Motor neuron (in vitro differentiated cells): ENCODE data around the gene RAB34. TPM values are rescaled to one million over a fixed set of nuclear protein-coding genes. Genes with fewer than 3 reads are reported as not detected.

Experiments
- ATAC-seq, 8 experiments: fragments of 200-7000 bp; cut with Tn5 transposase; replicated peaks in 6 of 8; 2 replicates each; pipeline ENCODE4 v1.8.0; 2021; ENCODE audit warnings: mild to moderate bottlenecking in 8 of 8, moderate library complexity in 8 of 8
- H3K27ac ChIP-seq, 2 donors: fragments of 250-450 bp; sonication (Bioruptor Pico); 2 replicates each; pipeline ENCODE4 v1.9.0; 2021; ENCODE audit warnings: antibody characterized with exemption in 2 of 2, mild to moderate bottlenecking in 2 of 2, moderate library complexity in 1 of 2
- H3K4me1 ChIP-seq, 2 donors: fragments of 250-450 bp; sonication (Bioruptor Pico); replicated peaks in 1 of 2; 2 replicates each; pipeline ENCODE4 v1.6.1; 2021; ENCODE audit warnings: antibody characterized with exemption in 2 of 2, mild to moderate bottlenecking in 2 of 2, moderate library complexity in 1 of 2
- H3K4me3 ChIP-seq, 5 donors: fragments of 250-450 bp; sonication (Bioruptor Pico); 2 replicates each; pipeline ENCODE4 v1.9.0; 2021; ENCODE audit warnings: antibody characterized with exemption in 5 of 5, mild to moderate bottlenecking in 5 of 5, moderate library complexity in 4 of 5
- WGBS, 10 experiments: fragments of 450-650 bp; shearing (Covaris generic); methylation state at CpG; one replicate each; pipeline ENCODE4 v1.0.0; 2022; 5-methylcytosine and 5-hydroxymethylcytosine counted together
- in situ Hi-C, 9 experiments: fragments of 400-800 bp; cut with MboI; loops; one replicate each; pipeline ENCODE4 v1.15.0; 2021; ENCODE audit warnings: low sequenced_read_pairs in 9 of 9, low pct_unique_long_range_greater_than_20kb in 2 of 9; ENCODE audit not compliant: unreplicated experiment in 9 of 9
- total RNA-seq, 8 experiments: library from RNA; unstranded; fragments of 300-600 nt; gene quantifications; 2 replicates each; pipeline versions ENCODE4 v1.2.3 to v1.2.4, GENCODE V29; 2022

RAB34 gene
- total RNA-seq = 10 to 100 TPM in 7 of 8 experiments, 1 to 10 TPM in 1; 9.4 to 91.5 (median 44.4) TPM

- 0% methylated on average over 3 of the region's 60 CpGs; no CpG with 5 or more reads in 9 of the 10 experiments for WGBS, 10 experiments
- in situ Hi-C loops = loop anchor here in 1 of 9 experiments (25.0 kb wide), 1 partner anchor 105 kb away; the partner anchor contains the start of gene RSKR
- ATAC-seq = peak; percentile 5 to 65 (median 47)
- Histone ChIP-seq H3K4me3 (peak within 1 kb of the TSS; percentile 26 to 93 (median 36)), H3K4me1 (peaks cover 19 to 26% of the 10 kb centered on the region in 2 donors), H3K27ac (peak within 1 kb of the TSS; percentile 65 to 72)
Measured at GRCh38 chr17:28717578-28718332, at the start of gene RAB34. RAB34 (minus strand) TSS chr17:28717868; CDS start chr17:28717266, 602 bp downstream.

DNA sequence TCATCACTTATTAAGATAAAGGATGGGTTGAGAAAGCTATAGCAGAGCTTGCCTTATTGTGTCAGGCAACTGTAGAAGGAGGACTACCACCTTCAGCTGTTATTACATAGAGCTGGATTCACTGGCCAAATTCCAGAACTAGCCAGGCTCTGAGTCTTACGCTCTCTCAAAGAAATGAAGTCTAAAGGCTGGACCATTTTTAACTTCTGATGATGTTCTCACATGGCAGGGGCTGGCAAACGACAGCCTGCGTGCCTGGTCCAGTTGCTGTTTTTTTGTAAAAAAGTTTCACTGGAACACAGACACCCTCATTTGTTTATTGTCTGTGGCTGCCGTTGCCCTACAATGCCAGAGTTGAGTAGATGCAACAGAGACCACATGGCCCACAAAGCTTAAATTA, 47.4 kb upstream of the RAB34 start:
- ATAC-seq = no peak
- in situ Hi-C loops = loop anchor here in 4 of 9 experiments (10.0 to 25.0 kb wide), 3 partner anchors 97 to 160 kb away; partner anchors contain the start of genes DHRS13 (in 2 of the 4) and ERAL1 (in 1 of the 4)
- Histone ChIP-seq H3K4me3 (no peak overlapping the region), H3K27ac (no peak overlapping the region), H3K4me1 (no peaks in the 10 kb centered on the region)
- 50 to 100% (median 88%) methylated on average over 1 to 4 of the region's 4 CpGs; no CpG with 5 or more reads in 3 of the 10 experiments for WGBS, 10 experiments

DNA sequence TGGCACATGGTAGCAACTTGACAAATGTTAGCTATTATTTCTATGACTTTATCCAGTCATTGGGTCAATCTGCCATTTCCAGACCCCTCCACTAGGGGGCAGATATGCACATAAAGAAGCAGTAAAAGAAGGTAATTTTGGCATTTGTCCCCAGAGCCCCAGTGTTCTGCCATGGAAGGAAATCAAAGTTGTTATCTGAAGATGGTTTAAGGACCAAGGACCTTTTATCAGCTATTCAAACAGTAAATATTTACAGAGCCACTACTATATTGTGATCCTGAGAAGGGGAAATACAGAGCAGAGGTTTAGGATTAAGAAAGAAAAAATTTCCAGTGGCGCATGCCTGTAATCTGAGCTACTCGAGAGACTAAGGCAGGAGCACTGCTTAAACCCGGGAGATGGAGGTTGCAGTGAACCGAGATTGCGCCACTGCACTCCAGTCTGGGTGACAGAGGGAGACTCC, 46.2 kb upstream of the RAB34 start:
- WGBS, 10 experiments = 39 to 90% (median 70%) methylated on average over 1 to 5 of the region's 5 CpGs; no CpG with 5 or more reads in 3 of the 10 experiments
- H3K4me1 ChIP-seq = no peaks in the 10 kb centered on the region
- ATAC-seq = peak; percentile 33 to 64 (median 44)
- no peak overlapping the region for H3K27ac ChIP-seq
- no peak overlapping the region for H3K4me3 ChIP-seq
- in situ Hi-C loops = loop anchor here in 4 of 9 experiments (10.0 to 25.0 kb wide), 3 partner anchors 98 to 161 kb away; partner anchors contain the start of genes DHRS13 (in 2 of the 4) and ERAL1 (in 1 of the 4)

DNA sequence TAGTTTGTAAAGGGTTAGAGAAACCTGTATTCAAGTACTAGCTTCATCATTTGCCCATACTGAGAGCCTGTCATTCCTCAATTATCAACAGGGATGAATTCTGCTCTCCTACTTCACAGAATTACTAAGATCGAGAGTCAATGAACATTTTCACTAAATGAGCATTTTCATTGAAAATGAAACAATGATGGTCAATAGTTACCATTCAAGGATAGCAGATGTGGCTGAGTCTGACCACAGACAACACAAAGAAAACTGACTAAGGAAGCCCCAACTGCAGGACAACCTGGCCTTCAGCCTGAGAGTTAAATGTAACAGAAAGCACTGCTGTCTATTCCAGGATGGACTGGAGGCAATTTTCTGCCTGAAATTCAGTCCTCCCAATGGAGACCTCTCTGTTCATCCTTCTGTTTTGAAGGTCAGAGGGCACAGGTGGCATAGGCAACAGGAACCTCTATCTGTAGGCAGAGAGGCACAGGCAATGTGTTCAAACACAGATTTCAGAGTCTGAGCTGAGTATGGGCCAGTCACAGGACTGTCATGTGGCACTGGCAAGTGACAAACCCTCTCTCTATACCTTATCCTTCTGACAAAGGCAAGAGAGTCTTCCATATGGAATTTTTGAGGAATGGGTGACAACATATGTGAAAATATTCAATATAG, 45.6 kb upstream of the RAB34 start:
- no peaks in the 10 kb centered on the region for H3K4me1 ChIP-seq
- H3K4me3 ChIP-seq = no peak overlapping the region
- no peak overlapping the region for H3K27ac ChIP-seq
- ATAC-seq = peak in 7 of 8 experiments; percentile 7 to 32 (median 28)
- in situ Hi-C loops = loop anchor here in 4 of 9 experiments (10.0 to 25.0 kb wide), 3 partner anchors 99 to 162 kb away; partner anchors contain the start of genes DHRS13 (in 2 of the 4) and ERAL1 (in 1 of the 4)
- WGBS, 10 experiments = 33 to 100% (median 67%) methylated on average over 1 of the region's 1 CpG; no CpG with 5 or more reads in 5 of the 10 experiments

DNA sequence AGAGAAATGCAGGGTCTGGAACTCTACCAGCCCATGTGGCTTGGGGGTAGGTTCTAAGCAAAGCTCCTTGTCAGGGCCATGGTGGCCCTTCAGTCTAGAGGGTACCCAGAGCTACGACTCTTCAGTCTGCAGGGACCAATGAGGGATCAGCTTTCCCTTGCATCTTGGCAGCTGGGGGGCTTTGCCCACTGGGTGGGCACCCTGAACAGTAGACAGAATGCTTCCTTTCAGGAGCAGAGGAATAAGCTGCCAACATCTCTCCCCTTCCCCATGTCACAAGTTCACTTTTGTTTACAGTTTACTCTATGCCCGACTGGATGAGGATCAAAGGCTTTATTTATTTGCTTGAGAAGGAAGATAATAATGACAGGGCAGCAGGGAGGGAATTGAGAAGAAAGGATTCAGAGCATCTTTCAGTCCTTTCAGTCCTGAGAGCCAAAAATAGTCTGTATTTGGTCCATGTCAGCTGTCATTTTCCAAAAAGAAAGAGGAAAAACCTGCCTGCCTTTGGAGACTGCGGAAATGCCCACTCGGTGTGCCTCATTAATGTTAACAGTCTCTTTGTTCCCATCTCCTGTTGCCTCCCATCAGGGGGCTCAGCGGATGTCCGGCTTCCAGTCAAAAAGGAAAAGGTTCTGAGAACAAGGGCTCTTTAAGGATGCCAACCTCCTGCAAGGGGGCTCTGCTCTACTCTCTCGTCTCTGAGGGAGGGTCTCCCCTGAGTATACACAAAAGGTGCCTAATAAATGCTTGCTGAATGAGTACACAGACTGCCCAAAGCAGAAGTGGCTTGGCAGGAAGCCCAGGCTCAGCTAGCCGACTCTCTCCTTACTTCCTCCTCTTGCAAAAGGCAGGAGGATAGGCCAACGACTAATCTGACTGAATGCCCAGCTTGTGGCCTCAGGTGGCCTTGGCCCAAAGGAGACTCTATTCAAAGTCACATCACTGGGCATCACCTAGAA, 43.2 kb upstream of the RAB34 start:
- Histone ChIP-seq H3K4me1 (no peaks in the 10 kb centered on the region), H3K4me3 (no peak overlapping the region), H3K27ac (no peak overlapping the region)
- in situ Hi-C loops = loop anchor here in 4 of 9 experiments (10.0 to 25.0 kb wide), 3 partner anchors 101 to 164 kb away; partner anchors contain the start of genes DHRS13 (in 2 of the 4) and ERAL1 (in 1 of the 4)
- ATAC-seq = no peak
- WGBS, 10 experiments = 35 to 75% (median 39%) methylated on average over 2 to 7 of the region's 9 CpGs; no CpG with 5 or more reads in 2 of the 10 experiments

DNA sequence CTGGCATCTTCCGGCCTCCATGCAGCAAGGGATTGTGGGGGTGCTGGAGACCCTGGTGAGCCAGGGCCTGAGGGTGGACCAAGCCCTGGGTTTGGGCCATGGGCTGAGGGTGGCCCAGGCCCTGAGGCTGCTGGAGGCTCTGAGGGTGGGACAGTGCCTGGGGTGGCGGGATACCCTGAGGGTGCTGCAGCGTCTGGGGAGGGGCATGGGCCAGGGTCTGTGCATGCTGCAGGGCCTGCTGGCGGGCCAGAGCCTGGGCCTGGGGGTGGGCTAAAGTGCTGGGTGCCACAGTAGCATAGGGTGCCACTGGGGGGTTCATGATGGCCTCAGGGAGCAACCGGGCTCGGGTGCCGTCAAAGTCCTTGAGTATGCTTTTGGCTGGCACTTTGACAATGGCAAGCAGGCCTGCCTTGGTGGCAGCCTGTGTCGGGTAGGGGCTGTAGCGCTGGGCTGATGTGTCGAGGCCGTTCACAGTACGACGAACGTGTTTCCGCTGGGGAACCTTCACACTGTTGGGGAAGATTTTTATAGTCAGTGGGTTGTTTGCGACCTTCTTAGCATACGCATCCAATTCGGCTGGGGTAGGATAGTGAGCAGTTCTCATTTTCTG, 41.7 kb upstream of the RAB34 start:
- no peaks in the 10 kb centered on the region for H3K4me1 ChIP-seq
- ATAC-seq = peak in 5 of 8 experiments; percentile 20 to 52 (median 46)
- H3K27ac ChIP-seq = no peak overlapping the region
- in situ Hi-C loops = loop anchor here in 3 of 9 experiments (25.0 kb wide), 2 partner anchors 103 to 153 kb away; partner anchors contain the start of genes DHRS13 (in 2 of the 3) and ERAL1 (in 1 of the 3)
- 75 to 100% (median 97%) methylated on average over 1 to 10 of the region's 18 CpGs; no CpG with 5 or more reads in 2 of the 10 experiments for WGBS, 10 experiments
- H3K4me3 ChIP-seq = no peak overlapping the region

GRCh38 chr17:28758411-28759121, 40.9 kb upstream of the RAB34 start:
- peak in 5 of 8 experiments; percentile 14 to 29 (median 26) for ATAC-seq
- Histone ChIP-seq H3K27ac (no peak overlapping the region), H3K4me3 (no peak overlapping the region), H3K4me1 (no peaks in the 10 kb centered on the region)
- 81 to 100% (median 92%) methylated on average over 3 to 5 of the region's 32 CpGs; no CpG with 5 or more reads in 6 of the 10 experiments for whole genome bisulfite sequencing, 10 experiments
- in situ Hi-C loops = loop anchor here in 3 of 9 experiments (25.0 kb wide), 2 partner anchors 104 to 154 kb away; partner anchors contain the start of genes DHRS13 (in 2 of the 3) and ERAL1 (in 1 of the 3)

DNA sequence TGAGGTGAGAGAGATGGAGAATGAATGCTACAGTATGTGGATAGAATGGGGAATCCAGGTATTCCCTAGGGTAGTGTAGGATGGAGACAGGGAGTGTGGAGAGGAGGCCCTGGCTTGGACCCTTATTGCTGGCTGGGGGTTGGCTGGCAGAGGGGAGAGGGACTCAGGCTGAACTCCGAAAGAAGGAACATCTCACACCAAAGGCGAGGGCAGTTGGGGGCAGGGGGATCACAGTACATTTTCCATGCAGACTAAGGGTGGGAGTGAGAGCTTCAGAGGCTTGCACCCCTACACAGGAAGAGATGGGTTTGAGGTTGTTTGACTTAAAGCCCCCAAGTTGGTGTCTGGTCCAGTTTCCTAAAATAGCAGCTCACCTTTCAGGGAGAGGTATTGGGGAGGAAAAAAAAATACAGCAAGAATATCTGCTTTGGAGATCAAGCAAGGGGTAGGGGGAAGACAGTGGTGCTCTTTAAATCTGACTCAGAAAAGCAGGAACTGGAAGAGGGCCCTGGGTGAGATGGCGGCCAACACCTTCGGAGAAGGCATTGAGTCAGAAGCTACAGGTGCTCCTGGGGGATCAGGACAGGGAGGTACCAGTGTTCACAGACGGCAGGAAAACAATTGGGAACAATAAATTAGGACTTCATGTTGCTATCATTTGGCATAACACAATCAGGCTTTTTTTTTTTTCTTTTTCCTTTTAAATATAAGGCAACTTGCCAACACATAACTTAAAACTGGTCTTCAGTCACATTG, 38.6 kb upstream of the RAB34 start:
- in situ Hi-C loops = loop anchor here in 3 of 9 experiments (25.0 kb wide), 2 partner anchors 106 to 156 kb away; partner anchors contain the start of genes DHRS13 (in 2 of the 3) and ERAL1 (in 1 of the 3)
- 71 to 100% (median 84%) methylated on average over 1 to 4 of the region's 5 CpGs; no CpG with 5 or more reads in 3 of the 10 experiments for WGBS, 10 experiments

GRCh38 chr17:28755486-28755885, 37.8 kb upstream of the RAB34 start:
- no peak for ATAC-seq
- WGBS, 10 experiments = 83 to 100% (median 94%) methylated on average over 1 to 2 of the region's 7 CpGs; no CpG with 5 or more reads in 3 of the 10 experiments
- Histone ChIP-seq H3K4me3 (no peak overlapping the region), H3K4me1 (peaks cover under 1 to 2% of the 10 kb centered on the region in 2 donors), H3K27ac (no peak overlapping the region)
- in situ Hi-C loops = loop anchor here in 3 of 9 experiments (25.0 kb wide), 2 partner anchors 107 to 157 kb away; partner anchors contain the start of genes DHRS13 (in 2 of the 3) and ERAL1 (in 1 of the 3)

More for the DNA sequence above, 38.6 kb upstream of the RAB34 start:
- Histone ChIP-seq H3K27ac (no peak overlapping the region), H3K4me1 (no peaks in the 10 kb centered on the region), H3K4me3 (no peak overlapping the region)
- ATAC-seq = peak in 1 of 8 experiments; percentile 2
